Cardiac muscle cell (in vitro differentiated cells and primary cell): ENCODE results near the gene PAF1. TPM values are rescaled to one million over a fixed set of nuclear protein-coding genes. Genes with fewer than 3 reads are reported as not detected.

ENCODE experiments used
- DNase-seq, 2 donors: peaks; one replicate each; pipeline versions ENCODE4 v3.0.0 to v3.0.0-alpha.2; 2010 to 2017; ENCODE audit warnings: low read depth in 1 of 2, low spot score in 1 of 2
- H3K27ac ChIP-seq: fragments of 200-600 bp; sonication (generic); 2 replicates; pipeline ENCODE4 v1.5.1; 2016
- H3K27me3 ChIP-seq: fragments of 200-600 bp; sonication (generic); 2 replicates; pipeline ENCODE4 v1.6.0; 2016; ENCODE audit warnings: control low read depth
- H3K36me3 ChIP-seq: fragments of 200-600 bp; sonication (generic); 2 replicates; pipeline ENCODE4 v1.5.1; 2016; ENCODE audit warnings: control low read depth
- H3K4me1 ChIP-seq: fragments of 200-600 bp; sonication (generic); 2 replicates; pipeline ENCODE4 v1.8.1; 2017; ENCODE audit warnings: low read depth, mild to moderate bottlenecking, mixed run types
- H3K4me3 ChIP-seq: fragments of 200-600 bp; sonication (generic); 2 replicates; pipeline ENCODE4 v1.5.1; 2016; ENCODE audit warnings: mild to moderate bottlenecking
- H3K9me3 ChIP-seq: fragments of 200-600 bp; sonication (generic); 2 replicates; pipeline ENCODE4 v1.5.1; 2017; ENCODE audit warnings: low read depth, mild to moderate bottlenecking, control low read depth
- polyA plus RNA-seq: library from polyadenylated mRNA; unstranded; fragments of >200 nt; fragmentation: Nextera tagmentation; extraction: Ambion mirVana; gene quantifications from 2 replicates; pipeline ENCODE4 v1.2.1, GENCODE V29; 2016
- total RNA-seq: library from RNA; depleted of rRNA; stranded (reverse); fragments of >200 nt; gene quantifications from 2 replicates; pipeline ENCODE4 v1.2.3, GENCODE V29; 2016
- TF ChIP-seq, protein P1 (sequence below): IDR thresholded peaks from 2 replicates; pipeline ENCODE4 v1.5.1; 2012; ENCODE audit warnings: low read depth, mild to moderate bottlenecking, low read length

The PAF1 gene
- total and polyA plus RNA-seq, 2 experiments from 2014 or later, result 61.9 to 78.3 TPM

DNA sequence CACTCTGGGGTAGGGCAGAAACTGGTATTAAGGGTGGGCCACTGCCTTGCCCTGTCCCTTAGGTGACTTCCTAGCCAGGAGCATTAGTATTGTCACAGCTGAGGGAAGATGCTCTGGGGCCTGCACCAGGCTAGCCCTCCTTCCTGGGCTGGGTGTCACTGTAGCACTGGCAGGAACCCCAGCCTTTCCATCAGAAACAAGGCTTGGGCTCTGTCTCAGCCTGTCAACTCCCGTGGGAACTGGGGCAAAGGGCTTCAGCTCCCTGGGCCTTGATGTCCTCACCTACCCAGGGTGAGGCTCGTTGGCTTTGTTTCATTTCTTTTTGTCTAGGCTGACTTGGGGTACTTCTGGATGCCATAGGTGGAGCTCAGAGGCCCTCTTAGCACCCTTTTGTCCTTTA, 18.0 kb downstream of the PAF1 start:
- H3K4me1 ChIP-seq, result no peaks in the 10 kb centered on the region
- DNase-seq, result peak in 1 of 2 donors; percentile 62
- TF ChIP-seq, protein P1, sequence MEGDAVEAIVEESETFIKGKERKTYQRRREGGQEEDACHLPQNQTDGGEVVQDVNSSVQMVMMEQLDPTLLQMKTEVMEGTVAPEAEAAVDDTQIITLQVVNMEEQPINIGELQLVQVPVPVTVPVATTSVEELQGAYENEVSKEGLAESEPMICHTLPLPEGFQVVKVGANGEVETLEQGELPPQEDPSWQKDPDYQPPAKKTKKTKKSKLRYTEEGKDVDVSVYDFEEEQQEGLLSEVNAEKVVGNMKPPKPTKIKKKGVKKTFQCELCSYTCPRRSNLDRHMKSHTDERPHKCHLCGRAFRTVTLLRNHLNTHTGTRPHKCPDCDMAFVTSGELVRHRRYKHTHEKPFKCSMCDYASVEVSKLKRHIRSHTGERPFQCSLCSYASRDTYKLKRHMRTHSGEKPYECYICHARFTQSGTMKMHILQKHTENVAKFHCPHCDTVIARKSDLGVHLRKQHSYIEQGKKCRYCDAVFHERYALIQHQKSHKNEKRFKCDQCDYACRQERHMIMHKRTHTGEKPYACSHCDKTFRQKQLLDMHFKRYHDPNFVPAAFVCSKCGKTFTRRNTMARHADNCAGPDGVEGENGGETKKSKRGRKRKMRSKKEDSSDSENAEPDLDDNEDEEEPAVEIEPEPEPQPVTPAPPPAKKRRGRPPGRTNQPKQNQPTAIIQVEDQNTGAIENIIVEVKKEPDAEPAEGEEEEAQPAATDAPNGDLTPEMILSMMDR, result no peak
- H3K36me3 ChIP-seq, result peaks cover 51% of the 10 kb centered on the region
- H3K27ac ChIP-seq, result no peak overlapping the region
- no peak overlapping the region for H3K4me3 ChIP-seq
- H3K27me3 ChIP-seq, result no peaks in the 10 kb centered on the region
- H3K9me3 ChIP-seq, result no peaks in the 10 kb centered on the region

DNA sequence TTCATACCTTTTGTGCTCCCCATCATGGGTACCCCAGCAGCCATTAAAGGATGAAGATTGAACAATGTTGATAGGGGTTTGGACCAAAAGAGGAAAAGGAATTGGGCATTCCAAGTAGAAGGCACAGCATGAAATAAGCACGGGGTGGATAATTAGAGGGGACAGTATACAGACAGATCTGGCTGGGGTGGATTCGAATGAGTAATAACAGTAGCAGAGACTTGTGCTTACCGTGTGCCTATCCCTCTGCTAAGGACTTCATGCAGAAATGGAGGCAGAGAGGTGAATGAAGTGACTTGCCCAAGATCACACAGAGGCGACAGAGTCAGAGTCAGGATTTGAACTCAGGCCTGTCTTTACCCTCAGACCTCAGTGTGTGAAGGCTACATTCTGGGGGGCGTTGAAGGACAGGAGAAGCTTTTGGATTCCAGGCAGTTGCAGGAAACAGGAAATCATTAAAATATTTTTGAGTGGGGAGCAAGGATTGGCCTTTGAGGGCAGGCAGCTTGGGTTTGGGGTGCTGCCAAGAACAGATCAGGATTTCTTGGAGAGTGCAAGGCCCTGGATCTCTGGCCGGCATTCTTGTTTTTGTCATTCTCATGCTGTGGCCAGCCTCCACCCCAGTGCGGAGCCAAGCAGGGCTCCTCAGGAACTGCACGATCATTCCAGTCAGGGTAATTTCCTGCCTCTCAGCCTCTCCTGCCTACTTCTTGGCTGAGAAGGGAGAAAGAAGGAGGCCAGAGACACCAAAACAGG, 18.7 kb downstream of the PAF1 start:
- Histone ChIP-seq H3K4me1 (no peaks in the 10 kb centered on the region), H3K36me3 (peaks cover 44% of the 10 kb centered on the region), H3K27me3 (no peaks in the 10 kb centered on the region), H3K4me3 (no peak overlapping the region), H3K9me3 (no peaks in the 10 kb centered on the region), H3K27ac (no peak overlapping the region)
- DNase-seq, result peak in 1 of 2 donors; percentile 99
- TF ChIP-seq, protein P1, result no peak

DNA sequence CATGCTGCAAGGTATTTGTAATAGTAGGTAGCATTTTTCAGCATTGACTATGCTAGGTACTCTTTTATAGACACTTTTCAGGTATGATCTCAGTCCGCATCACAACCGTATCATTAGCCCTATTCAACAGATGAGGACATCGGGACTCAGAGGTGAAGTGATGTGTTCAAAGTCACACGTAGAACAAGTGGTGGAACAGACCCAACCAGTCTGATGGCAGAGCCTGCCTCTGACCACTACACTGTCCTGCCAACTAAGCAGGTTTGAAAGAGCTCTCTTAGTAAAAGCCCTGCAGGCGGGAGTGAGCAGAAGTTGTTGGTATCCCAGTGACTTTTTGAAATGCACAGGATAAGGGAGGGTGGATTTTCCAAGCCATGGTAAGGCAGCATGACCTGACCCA, 20.2 kb downstream of the PAF1 start:
- H3K27ac ChIP-seq, result no peak overlapping the region
- no peak for DNase-seq
- H3K4me1 ChIP-seq, result no peaks in the 10 kb centered on the region
- H3K4me3 ChIP-seq, result no peak overlapping the region
- no peaks in the 10 kb centered on the region for H3K9me3 ChIP-seq
- peaks cover 45% of the 10 kb centered on the region for H3K36me3 ChIP-seq
- H3K27me3 ChIP-seq, result no peaks in the 10 kb centered on the region
- TF ChIP-seq, protein P1, result no peak

DNA sequence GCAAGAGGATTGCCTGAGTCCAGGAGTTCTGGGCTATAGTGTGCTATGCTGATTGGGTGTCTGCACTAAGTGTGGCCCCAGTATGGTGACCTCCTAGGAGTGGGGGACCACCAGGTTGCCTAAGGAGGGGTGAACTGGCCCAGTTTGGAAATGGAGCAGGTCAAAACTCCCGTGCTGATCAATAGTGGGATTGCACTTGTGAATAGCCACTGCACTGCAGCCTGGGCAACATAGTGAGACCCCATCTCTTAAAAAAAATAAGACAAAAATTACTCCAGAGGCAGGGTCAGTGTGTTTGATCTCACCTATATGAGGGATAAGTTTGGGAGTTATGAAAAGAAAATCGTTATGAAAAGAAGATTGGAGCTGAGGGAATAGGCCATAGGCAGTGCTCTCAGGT, 21.7 kb downstream of the PAF1 start:
- DNase-seq, result no peak
- H3K27ac ChIP-seq, result no peak overlapping the region
- TF ChIP-seq, protein P1, result no peak
- H3K4me1 ChIP-seq, result no peaks in the 10 kb centered on the region
- H3K27me3 ChIP-seq, result no peaks in the 10 kb centered on the region
- no peak overlapping the region for H3K4me3 ChIP-seq
- no peaks in the 10 kb centered on the region for H3K9me3 ChIP-seq
- peaks cover 42% of the 10 kb centered on the region for H3K36me3 ChIP-seq

DNA sequence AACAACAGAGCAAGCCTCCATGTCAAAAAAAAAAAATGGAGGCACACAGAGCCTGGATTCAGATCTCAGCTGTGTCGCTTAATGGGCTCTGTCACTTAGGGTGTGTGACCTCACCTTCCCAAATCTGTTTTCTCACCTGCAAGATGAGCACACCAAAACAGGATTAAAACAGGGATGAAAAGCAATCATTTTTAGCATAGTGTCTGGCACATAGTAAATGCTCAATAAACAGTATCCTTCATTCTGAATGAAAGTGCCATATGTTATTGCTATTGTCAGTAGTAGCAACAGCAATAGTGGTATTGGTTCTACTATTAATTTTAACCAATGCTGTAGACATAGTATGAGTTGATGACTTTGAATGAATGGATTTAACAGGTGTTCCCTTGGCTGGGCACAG, 25.4 kb downstream of the PAF1 start:
- peaks cover 32% of the 10 kb centered on the region for H3K36me3 ChIP-seq
- no peaks in the 10 kb centered on the region for H3K27me3 ChIP-seq
- no peak for DNase-seq
- H3K9me3 ChIP-seq, result no peaks in the 10 kb centered on the region
- TF ChIP-seq, protein P1, result no peak
- no peak overlapping the region for H3K4me3 ChIP-seq
- no peak overlapping the region for H3K27ac ChIP-seq
- H3K4me1 ChIP-seq, result no peaks in the 10 kb centered on the region
